Ovary (tissue), 3 donors: ENCODE data around the gene RGPD3.

Experiments used
- EP300 ChIP-seq: sonication (generic); formaldehyde crosslinking; IDR thresholded peaks from one replicate; pipeline ENCODE4 v1.6.1; 2017; ENCODE audit warnings: antibody characterized with exemption
- POLR2A ChIP-seq: fragments of 450-650 bp; IDR thresholded peaks from one replicate; pipeline ENCODE4 v1.6.1; 2017; ENCODE audit warnings: antibody characterized with exemption, mild to moderate bottlenecking, moderate library complexity
- TF ChIP-seq, protein P1 (sequence below), 3 donors: fragments of 450-650 bp in 2 of 3; fragments of 200-600 bp in 1 of 3; IDR thresholded peaks; one replicate each; pipeline versions ENCODE4 v1.5.1 to v1.8.0; 2016 to 2022; ENCODE audit warnings: antibody characterized with exemption in 3 of 3, mild to moderate bottlenecking in 1 of 3
- donor health status: DM: no; HTN: no; CAD: no.

DNA sequence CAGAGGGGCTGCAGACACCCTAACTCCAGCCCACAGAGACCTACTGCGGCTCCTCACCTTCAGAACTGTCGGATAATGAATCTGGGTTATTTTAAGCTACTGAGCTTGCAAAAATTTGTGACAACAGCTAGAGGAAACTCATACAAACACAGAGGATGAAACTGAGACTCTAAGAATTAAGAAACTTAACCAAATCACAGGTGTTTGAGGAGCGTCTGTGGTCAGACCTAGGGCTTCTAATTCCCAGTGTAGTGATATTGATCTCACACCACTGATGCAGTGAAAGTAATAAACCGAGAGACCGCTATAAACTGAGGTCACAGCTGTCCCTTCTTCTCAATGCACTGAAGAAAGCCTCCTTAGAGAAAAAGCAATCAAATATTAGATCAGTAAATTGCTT lies 110.1 kb downstream of the RGPD3 start:
- TF ChIP-seq EP300 (no peak), POLR2A (no peak)
- TF ChIP-seq, protein P1, sequence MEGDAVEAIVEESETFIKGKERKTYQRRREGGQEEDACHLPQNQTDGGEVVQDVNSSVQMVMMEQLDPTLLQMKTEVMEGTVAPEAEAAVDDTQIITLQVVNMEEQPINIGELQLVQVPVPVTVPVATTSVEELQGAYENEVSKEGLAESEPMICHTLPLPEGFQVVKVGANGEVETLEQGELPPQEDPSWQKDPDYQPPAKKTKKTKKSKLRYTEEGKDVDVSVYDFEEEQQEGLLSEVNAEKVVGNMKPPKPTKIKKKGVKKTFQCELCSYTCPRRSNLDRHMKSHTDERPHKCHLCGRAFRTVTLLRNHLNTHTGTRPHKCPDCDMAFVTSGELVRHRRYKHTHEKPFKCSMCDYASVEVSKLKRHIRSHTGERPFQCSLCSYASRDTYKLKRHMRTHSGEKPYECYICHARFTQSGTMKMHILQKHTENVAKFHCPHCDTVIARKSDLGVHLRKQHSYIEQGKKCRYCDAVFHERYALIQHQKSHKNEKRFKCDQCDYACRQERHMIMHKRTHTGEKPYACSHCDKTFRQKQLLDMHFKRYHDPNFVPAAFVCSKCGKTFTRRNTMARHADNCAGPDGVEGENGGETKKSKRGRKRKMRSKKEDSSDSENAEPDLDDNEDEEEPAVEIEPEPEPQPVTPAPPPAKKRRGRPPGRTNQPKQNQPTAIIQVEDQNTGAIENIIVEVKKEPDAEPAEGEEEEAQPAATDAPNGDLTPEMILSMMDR (IDR thresholded peaks at IDR 0.05) = no peak
